ENCODE measurements around the gene SLC5A2.
"Not testable (repeated sequence)": the region's sequence is repeated elsewhere in the genome, so short reads cannot be mapped to it uniquely, and the experiment has no call there.

The SLC5A2 gene

DNA sequence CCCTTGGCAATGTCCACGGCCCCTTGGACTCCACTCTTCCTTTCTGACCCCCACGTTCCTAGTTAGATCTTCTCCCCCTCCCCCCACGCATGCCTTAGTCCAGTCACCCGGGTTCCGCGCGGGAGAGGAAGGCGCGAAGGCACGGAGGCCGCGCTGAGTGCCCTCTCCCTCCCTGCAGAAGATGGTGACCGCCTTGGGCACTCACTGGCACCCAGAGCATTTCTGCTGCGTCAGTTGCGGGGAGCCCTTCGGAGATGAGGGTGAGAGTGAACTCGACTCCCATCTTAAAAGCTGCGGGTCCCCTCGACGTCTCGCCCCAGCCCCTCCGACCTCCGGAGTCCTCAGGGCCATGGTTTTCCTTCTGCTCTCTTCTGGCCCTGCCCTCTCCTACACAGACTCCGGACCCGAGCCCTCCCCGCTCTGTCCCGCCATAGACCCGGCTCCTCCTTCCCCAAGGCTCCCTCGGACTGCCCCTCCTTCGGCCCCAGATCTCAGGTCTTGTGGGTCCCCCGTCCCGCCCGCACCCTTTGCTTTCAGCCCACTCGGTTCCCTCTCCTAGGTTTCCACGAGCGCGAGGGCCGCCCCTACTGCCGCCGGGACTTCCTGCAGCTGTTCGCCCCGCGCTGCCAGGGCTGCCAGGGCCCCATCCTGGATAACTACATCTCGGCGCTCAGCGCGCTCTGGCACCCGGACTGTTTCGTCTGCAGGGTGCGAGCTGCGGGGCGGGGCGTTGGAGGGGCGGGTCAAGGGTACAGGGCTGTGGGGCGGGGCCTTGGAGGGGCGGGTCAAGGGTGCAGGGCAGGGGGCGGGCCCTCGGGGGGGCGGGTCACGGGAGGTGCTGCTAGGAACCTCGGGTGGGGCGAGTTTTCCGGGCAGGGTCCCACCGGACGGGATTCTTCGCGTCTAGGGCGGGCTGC lies 6.4 kb upstream of the SLC5A2 start:
- peak; percentile 17 for DNase-seq

DNA sequence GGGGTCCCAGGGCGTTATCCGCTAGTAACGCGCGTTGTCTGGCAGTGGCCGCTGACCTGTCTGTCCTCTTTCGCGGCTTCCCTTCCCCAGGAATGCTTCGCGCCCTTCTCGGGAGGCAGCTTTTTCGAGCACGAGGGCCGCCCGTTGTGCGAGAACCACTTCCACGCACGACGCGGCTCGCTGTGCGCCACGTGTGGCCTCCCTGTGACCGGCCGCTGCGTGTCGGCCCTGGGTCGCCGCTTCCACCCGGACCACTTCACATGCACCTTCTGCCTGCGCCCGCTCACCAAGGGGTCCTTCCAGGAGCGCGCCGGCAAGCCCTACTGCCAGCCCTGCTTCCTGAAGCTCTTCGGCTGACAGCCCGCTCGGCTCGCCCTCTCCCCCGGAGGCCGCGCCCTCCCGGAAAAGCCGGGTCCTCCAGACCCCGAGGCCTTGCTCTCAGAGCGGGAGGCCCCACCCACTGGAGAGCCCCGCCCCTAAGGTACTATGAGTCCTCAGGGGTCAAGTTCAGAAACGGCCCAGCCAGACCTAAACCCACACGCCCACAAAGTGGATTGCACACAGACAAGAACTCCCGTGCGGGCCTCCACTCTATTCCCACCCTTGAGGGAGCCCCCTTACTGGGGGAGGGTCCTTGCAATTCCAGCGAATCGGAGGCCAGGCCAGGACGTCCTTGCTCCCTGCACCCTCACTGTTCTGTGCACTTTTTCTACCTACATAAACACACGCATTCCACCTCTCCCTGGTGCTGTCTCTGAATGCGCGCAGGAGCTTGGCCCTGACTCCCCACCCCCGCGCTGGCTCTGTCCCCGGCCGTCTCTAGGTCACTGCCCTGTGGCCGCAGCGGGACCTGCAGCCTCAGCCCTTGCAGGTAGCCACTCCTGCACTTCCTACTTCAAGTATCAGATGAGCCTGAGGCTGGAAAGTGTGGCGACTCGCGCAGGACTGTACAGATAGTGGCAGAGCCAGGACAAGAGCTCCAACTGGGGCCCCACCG lies 5.4 kb upstream of the SLC5A2 start:
- no peak for DNase-seq

DNA sequence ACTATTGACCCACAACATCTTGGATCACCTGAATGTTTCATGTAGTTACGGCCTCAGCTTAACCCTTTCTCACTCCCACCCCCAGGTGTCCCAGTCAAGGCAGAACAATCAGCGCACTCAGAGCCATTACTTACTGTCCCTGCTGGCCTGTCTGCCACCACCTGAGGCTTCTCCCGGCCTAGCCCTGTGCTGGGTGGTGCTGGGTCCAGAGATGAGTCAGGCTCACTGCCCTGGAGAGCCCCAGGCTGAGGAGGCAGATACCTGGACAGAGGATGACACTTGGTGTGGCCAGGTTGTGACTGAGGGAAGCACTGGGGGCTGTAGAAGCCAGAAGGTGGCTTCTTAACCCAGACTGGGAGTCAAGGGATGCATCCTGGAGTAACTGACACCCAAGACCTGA lies 4.0 kb upstream of the SLC5A2 start:
- no peak for DNase-seq

DNA sequence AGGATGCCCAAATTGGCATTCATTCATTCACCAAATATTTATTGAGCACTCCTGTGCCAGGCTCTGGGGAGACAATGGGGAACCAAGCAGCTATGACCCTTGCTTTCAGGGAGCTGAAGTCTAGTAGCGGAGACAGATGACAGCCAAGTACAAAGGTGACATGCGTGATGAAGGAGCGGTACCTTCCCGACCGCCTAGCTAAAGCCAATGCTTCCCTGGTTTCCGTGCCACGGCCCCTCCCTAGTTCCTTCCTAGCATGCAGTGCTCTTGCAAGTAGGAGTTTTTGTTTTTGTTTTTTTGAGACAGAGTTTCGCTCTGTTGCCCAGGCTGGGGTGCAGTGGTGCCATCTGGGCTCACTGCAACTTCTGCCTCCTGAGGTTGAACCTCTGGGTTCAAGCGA lies 3.2 kb upstream of the SLC5A2 start:
- no peak for DNase-seq

DNA sequence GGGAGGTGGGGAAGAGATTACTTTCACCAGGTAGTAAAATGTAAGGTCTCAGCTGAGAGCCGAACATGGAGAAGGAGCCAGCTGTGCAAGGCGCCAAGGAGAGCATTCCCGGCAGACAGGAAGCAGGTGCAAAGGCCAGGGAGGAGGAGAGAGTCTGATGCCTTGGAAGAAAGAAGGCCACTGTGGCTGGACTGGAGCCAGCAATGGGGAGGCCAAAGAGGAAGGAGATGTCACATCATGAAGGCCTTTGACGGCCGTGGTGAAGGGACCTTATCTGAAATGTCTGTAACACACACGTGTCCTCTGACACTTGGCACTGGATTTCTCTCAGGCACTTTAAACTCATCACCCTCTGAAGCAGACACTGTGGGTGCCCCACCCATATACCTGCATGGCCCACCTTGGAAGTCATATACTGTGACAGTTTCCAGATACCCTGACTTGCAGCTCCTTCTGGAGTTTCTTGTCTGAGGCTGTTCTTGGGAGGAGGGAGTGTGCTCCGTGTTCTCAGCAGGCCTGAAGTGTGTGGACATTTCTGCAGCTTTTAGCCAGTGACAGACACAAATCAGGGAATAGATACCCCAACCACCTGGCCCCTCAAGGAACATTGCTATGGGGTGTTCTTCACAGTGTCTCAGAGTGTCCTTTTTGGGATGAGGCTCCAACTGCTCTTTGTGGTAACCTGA lies 1.9 kb upstream of the SLC5A2 start:
- DNase-seq, result no peak

DNA sequence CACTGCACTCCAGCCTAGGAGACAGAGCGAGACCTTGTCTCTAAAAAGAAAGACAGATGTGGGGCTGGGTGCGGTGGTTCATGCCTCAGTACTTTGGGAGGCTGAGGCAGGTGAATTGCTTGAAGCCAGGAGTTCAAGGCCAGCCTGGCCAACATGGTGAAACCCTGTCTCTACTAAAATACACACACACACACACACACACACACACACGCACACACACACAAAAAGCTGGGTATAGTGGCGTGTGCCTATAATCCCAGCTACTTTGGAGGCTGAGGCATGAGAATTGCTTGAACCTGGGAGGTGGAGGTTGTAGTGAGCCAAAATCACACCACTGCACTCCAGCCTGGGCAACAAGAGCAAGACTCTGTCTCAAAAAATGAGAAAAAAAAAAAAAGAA lies 1.1 kb downstream of the SLC5A2 start:
- not testable (repeated sequence) for DNase-seq

DNA sequence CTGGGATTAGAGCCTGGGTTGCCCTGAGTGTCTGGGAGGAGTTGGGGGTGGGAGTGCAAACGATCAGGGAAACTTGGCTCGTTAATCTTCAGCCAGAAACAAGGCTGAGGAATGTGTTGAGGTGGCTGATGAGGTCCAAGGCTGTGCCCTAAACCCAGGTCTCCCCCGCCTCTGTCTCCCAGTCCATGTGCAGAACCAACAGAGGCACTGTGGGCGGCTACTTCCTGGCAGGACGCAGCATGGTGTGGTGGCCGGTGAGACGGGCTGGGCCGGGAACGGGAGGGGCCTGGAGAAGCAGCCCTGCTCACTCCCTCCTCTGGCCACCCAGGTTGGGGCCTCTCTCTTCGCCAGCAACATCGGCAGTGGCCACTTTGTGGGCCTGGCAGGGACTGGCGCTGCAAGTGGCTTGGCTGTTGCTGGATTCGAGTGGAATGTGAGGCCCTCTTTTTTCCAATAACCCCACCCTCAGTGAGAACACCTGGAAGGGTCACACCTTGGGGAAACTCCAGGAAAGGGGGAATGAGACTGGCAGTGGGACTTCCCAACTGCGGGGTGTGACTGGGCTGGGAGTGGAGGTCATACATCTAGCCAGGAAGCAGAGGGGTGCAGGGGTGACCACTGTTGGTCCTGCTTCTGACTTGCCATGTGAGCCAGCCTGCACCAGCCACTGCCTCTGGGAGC lies 1.7 kb downstream of the SLC5A2 start:
- DNase-seq, result no peak

DNA sequence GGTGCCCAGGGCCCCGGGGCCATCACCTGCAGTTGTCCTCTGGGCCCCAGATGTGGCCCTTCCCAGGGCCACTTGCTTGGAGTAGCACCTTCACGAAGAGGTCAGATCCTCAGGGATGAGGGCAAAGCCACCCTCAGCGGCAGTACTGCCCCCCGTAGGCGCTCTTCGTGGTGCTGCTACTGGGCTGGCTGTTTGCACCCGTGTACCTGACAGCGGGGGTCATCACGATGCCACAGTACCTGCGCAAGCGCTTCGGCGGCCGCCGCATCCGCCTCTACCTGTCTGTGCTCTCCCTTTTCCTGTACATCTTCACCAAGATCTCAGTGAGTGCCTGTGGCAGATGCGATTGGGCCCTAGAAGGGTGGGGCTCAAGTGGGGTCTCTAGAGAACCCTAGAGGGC lies 2.6 kb downstream of the SLC5A2 start:
- no peak for DNase-seq

DNA sequence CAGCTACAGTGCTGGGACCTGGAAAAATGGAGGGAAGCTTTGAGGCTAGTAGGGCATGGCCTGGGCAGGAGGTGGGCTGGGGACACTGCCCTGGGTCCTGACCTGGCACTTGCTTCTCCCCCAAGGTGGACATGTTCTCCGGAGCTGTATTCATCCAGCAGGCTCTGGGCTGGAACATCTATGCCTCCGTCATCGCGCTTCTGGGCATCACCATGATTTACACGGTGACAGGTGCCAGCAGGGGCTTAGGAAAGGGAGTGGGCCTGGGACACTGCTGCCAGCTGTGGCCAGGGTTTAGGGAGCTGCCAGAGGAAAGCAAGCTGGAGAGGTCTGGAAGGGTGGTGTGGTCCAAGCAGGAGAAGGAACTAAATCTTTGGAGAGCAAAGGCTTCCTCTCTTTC lies 3.1 kb downstream of the SLC5A2 start:
- DNase-seq, result no peak

DNA sequence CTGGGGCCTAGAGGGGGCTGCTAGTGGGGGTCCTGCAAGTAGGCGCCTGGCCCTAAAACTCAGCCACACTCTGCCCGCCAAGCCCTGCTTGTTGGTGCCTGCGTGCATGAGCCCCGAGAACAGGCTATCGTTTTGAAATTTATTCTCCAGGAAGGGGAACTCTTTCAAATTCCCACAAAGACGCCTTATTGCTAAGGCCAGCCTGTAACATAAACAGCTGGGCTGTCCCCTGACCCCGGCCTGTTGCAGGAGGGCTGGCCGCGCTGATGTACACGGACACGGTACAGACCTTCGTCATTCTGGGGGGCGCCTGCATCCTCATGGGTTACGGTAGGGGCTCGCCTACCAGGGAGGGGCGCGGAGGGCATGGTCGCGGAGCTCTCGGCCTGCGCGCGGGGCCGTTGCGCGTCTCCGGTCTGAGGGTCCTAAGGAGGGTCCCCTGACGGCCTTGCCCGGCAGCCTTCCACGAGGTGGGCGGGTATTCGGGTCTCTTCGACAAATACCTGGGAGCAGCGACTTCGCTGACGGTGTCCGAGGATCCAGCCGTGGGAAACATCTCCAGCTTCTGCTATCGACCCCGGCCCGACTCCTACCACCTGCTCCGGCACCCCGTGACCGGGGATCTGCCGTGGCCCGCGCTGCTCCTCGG lies 4.3 kb downstream of the SLC5A2 start:
- no peak for DNase-seq

DNA sequence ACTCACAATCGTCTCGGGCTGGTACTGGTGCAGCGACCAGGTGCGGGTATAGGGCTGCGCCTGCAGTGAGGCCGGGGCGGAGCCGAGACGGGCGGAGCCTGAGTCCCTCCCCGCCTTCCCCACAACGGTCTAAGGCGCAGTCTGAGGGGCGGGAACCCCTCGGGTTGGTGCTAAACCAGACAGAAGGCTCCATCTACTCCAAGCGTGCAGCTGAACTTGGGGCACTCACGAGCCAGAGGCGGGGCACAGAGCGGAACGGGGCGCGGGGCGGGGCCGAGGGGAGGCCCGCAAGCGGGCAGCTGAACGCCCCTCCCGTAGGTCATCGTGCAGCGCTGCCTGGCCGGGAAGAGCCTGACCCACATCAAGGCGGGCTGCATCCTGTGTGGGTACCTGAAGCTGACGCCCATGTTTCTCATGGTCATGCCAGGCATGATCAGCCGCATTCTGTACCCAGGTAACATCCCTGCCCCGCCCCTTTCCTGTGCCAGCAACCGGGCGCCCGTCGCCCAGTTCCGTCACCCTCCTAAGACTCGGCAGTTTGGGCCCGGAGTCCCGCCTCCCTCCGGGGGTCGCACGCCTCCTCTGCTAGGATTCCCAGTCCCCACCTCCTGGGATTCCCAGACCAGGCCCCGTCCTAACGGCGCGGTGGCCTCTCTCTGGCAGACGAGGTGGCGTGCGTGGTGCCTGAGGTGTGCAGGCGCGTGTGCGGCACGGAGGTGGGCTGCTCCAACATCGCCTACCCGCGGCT lies 5.0 kb downstream of the SLC5A2 start:
- DNase-seq, result peak; percentile 13

DNA sequence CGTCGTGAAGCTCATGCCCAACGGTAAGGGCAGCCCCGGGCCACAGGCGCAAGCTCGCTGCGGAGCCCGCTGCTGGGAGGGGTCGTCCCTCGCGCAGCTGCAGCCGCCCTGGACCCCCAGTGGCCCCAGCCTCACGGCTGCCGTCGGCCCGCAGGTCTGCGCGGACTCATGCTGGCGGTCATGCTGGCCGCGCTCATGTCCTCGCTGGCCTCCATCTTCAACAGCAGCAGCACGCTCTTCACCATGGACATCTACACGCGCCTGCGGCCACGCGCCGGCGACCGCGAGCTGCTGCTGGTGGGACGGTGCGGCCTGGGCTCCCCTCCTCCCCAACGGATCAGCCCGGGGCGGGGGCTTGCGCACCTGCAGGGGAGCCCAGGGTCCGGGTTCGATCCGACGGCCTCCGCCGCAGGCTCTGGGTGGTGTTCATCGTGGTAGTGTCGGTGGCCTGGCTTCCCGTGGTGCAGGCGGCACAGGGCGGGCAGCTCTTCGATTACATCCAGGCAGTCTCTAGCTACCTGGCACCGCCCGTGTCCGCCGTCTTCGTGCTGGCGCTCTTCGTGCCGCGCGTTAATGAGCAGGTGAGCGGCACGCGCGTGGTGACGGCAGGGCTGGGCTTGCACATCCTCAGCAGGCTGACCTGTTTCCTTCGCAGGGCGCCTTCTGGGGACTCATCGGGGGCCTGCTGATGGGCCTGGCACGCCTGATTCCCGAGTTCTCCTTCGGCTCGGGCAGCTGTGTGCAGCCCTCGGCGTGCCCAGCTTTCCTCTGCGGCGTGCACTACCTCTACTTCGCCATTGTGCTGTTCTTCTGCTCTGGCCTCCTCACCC lies 5.8 kb downstream of the SLC5A2 start:
- no peak for DNase-seq

DNA sequence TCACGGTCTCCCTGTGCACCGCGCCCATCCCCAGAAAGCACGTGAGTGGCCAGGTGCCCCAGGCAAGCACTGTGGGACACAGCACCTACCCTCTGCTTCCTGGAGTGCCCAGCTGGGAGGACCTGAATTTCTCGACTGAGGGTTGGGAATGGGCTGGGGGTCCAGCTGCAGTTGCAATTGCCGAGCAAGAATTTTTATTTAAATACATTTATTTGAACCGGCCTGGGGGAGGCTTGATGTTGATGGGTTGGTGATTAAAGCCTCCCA lies 6.3 kb downstream of the SLC5A2 start:
- no peak for DNase-seq

DNA sequence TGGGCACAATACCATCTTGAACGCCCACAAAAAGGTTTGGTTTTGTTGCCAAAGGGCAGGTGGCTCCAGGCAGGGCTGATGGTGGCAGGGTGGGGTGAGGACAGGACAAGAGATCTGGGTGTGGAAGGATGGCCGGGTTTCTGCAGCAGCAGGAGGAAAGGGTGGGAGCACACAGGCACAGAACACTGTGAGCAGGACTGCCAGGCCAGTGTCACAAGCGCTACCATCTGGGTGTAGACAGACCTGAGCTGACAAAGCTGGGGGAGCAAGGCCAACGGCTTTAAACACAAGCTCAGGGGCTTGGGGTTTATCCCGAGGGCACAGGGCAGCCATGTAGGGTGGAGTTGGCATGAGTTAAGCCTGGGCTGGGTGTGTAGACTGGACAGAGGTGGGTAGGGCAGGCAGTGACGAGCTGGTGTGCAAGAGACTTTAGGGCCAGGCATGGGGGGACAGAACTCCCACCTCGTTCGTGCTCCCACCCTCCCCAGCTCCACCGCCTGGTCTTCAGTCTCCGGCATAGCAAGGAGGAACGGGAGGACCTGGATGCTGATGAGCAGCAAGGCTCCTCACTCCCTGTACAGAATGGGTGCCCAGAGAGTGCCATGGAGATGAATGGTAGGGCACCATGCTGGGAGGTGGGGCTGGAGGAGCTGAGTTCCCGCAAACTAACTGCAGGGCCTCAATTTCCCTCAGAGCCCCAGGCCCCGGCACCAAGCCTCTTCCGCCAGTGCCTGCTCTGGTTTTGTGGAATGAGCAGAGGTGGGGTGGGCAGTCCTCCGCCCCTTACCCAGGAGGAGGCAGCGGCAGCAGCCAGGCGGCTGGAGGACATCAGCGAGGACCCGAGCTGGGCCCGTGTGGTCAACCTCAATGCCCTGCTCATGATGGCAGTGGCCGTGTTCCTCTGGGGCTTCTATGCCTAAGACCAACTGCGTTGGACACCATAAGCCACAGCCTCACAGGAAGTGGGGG lies 7.0 kb downstream of the SLC5A2 start:
- DNase-seq, result no peak

DNA sequence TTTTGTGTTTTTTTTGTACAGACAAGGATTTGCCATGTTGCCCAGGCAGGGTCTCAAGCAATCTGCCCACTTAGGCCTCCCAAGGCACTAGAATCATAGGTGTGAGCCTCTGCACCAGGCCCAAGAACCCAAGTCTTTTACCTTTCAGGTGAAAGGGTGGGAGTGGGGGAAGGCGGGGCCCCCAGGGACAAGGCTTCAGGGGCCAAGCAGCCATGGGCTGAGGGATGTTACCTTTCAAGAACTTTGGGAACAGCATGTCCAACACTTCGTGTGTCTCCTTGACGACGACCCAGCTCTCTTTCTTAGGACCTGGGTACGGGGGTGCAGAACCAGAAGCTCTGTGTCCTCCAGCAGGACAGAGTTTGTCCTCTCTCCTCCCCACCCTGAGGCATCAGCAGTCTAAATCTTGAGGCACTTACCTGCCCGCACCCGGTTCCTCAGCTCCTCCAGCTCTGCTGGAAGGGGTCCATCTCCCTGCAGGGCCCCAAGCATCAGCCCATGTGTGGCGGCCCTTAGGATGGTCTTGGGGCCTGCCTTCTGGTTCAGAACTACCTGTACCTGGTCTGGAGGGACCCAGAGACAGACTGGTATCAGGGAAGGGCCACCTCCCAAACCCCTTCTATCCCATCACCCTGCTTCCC lies 9.0 kb downstream of the SLC5A2 start:
- DNase-seq, result no peak

DNA sequence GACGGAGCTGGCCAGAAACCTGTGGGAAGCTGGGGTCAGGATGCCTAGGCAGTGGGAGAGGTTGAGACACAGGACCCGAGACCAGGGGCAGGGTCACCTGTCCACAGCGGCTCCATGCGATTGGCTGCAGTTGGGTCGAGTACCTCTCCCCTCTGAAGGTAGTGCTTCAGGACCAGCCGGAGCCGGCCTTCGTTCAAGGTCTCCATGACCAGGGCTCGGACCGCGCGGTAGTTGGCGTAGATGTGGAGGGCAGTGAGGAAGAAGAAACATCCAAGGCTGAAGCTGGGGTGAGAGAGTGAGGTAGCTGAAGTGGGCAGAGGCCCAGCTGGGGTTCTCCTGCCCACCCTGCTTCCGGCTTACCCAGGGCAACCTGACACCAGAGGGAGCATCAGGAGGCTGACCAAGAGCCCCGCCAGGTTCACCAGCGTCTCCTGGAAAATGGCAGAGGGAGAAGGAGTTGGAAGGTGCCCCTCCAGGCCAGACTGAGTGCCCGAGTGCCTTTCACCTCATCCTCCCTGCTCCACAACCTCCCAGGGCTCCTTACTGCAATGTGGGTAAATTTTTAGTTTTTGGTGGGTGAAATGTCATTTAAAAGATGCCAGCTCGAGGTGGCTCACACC lies 10.7 kb downstream of the SLC5A2 start:
- no peak for DNase-seq

DNA sequence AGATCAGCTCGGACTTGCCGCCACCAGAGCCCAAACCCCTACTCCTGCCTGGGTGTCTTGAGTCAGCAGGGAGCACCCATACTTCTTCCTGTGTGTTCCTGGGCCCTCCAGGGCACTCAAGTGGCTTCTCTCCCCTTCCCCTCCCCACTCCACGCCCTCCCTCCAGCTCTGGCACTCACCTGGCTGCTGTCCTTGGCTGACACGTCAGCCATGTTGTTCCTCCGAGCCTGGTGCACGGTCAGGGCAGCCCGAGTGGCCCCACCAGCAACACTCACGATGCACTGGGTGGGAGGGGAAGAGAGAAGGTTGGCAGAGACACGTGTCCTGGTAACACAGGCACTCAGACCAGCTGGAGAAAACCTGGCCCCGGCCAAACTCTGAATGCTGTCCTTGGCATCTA lies 13.7 kb downstream of the SLC5A2 start:
- no peak for DNase-seq

DNA sequence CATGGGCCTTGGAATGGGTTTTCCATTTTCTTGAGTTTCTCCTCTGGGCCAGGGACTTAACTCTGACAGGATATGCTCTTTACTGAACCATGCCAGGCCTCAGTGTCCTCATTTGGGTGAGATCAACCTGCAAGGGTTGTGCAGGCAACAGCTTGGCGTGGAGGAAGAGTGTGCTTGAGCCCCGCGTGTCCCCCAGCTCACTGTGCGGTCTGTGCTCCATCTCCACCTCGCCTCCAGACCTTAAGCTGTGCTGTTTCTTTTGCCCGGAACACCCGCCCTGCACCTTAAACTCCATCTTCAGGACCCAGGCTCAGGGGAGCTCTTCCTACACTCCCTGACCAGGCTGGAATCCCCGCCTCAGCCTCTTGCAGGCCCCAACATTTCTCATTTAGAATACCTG lies 15.6 kb downstream of the SLC5A2 start:
- no peak for DNase-seq

Measured in midbrain (tissue), 1 donor.